Colonic mucosa (tissue), 4 donors: ENCODE measurements around the gene FBXO24. TPM values are rescaled to one million over a fixed set of nuclear protein-coding genes. Genes with fewer than 3 reads are reported as not detected.

Experiments
- DNase-seq: peaks from one replicate; pipeline ENCODE4 v3.0.0-alpha.2; 2020
- H3K27ac ChIP-seq: fragments of 200-600 bp; one replicate; pipeline ENCODE4 v1.8.0; 2021
- H3K27me3 ChIP-seq: fragments of 200-600 bp; one replicate; pipeline ENCODE4 v1.8.0; 2021
- H3K36me3 ChIP-seq: fragments of 200-600 bp; one replicate; pipeline ENCODE4 v1.8.0; 2021
- H3K4me1 ChIP-seq: fragments of 200-600 bp; one replicate; pipeline ENCODE4 v1.8.0; 2021; ENCODE audit warnings: mild to moderate bottlenecking
- H3K4me3 ChIP-seq: fragments of 200-600 bp; one replicate; pipeline ENCODE4 v1.8.0; 2021
- H3K9ac ChIP-seq, 2 donors: one replicate each; pipeline ENCODE4 v1.7.0; 2013; ENCODE audit warnings: control low read depth in 2 of 2, low read depth in 2 of 2, low read length in 2 of 2
- H3K9me3 ChIP-seq: fragments of 200-600 bp; one replicate; pipeline ENCODE4 v1.8.0; 2021
- CTCF ChIP-seq: fragments of 200-600 bp; IDR thresholded peaks from one replicate; pipeline ENCODE4 v1.8.0; 2022; ENCODE audit warnings: antibody characterized with exemption, mild to moderate bottlenecking
- intact Hi-C: fragments of 100-400 bp; cut with DNase I; formaldehyde crosslinking; loops from one replicate; pipeline ENCODE4 v1.14.1; 2022
- total RNA-seq, 2 donors: library from RNA; stranded (reverse); fragmentation: NEBNext Ultra II Directional in 1 of 2; extraction: Animal tissue kit (Norgen Biotek cat#: 25700) in 1 of 2; gene quantifications; one replicate each; pipeline ENCODE4 v1.2.1, GENCODE V29; 2021
- donor health status: healthy.
- donor health status: DM: no; HTN: no; CAD: no.
- donor health status: DM: no; HTN: no; CAD: no.

Gene FBXO24
- total RNA-seq, 2 donors from 2014 or later, result 0.21 to 1.8 TPM

- Histone ChIP-seq H3K36me3 (no peaks in the 10 kb centered on the region), H3K4me1 (peaks cover 5% of the 10 kb centered on the region), H3K9me3 (no peaks in the 10 kb centered on the region), H3K4me3 (peak overlapping the region; percentile 83), H3K27ac (peak overlapping the region; percentile 65), H3K27me3 (no peaks in the 10 kb centered on the region), H3K9ac (peak overlapping the region; percentile 53 to 55)
- intact Hi-C loops, result loop anchor here (10.0 kb wide), 1 partner anchor 71 kb away; the partner anchor contains the start of gene GNB2
- DNase-seq, result peak; percentile 27
- no peak for TF ChIP-seq CTCF
Observed at GRCh38 chr7:100603726-100604027, 17.5 kb downstream of the FBXO24 start.

DNA sequence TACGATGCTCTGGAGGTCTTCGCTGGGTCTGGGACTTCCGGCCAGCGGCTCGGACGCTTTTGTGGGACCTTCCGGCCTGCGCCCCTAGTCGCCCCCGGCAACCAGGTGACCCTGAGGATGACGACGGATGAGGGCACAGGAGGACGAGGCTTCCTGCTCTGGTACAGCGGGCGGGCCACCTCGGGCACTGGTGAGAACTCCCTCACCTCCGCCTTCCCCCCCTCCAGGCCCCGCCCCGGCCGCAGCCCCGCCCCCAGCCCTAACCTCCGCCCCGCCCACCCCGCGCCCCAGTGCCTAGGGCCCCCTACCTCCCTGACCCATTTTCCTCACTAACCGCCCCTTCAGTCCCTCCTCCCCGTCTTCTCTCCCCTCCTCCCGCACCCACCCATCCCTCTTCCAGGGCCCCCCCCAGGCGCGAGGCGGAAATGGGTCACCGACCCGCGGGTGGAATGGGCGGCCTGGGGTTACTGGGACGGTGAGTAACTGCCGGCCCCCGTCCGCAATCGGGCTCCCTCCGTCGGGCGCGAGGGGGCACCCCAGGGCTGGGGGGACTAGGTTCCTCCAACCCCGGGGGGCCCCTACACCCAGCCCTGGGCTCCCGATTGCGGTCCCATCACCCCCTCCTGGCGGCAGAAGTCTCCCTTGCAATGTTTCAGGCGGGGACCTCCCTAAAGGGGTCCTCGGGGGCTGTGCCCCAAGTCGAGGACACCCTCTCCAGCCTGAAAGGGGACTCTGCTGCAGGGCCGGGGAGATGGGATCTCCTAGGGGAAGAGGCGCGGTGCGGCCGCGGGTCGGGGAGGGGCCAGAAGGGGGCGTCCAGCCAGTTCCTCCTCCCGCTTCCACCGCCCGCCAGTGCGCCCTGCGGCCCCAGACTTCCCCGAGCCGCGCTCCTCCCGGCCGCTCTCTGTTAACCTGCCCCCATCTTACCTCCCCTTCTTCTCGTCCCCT, 18.2 kb downstream of the FBXO24 start:
- peaks cover 5% of the 10 kb centered on the region for H3K4me1 ChIP-seq
- no peaks in the 10 kb centered on the region for H3K9me3 ChIP-seq
- peak overlapping the region; percentile 83 for H3K4me3 ChIP-seq
- no peaks in the 10 kb centered on the region for H3K27me3 ChIP-seq
- DNase-seq, result peak; percentile 77
- intact Hi-C loops, result loop anchor here (10.0 kb wide), 1 partner anchor 70 kb away; the partner anchor contains the start of gene GNB2
- H3K9ac ChIP-seq, result peak overlapping the region; percentile 55 to 76
- peak overlapping the region; percentile 65 for H3K27ac ChIP-seq
- TF ChIP-seq CTCF, result peak; percentile 32
- H3K36me3 ChIP-seq, result no peaks in the 10 kb centered on the region

DNA sequence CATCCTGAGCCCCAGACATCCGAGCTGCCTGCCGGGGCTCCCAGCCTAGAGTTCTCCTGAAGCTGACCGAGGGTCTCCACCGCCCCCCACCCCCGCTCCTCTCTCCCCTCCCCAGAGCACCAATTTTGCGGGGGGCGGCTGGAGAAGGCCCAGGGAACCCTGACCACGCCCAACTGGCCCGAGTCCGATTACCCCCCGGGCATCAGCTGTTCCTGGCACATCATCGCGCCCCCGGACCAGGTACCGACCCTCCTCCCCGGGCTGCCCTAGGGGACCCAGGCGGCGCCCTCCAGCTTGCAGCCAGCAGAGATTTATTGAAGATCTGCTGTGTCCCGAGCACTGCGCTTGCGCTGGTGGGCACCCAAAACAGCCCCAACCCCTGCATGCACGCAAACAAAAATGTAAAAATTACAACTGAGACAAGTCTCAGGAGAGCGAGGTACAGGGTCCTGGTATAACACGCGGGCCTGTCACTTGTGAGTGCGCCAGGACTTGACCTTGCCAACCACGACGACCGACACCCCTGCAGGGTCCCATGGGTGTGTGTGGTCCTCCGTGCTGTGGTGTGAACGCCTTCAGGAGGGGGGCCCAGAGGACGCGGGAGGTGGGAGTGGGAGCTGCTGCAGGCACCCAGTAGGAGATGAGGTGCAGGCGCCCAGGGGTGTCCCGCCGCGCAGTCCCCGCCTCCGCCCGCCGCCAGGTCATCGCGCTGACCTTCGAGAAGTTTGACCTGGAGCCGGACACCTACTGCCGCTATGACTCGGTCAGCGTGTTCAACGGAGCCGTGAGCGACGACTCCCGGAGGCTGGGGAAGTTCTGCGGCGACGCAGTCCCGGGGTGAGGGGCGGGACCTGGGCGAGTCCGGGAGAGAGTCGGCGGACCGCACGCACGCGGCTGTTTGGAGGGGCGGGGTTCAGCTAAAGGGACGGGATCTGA, 19.1 kb downstream of the FBXO24 start:
- H3K27ac ChIP-seq, result peak overlapping the region; percentile 65
- peak overlapping the region; percentile 47 to 55 for H3K9ac ChIP-seq
- H3K9me3 ChIP-seq, result no peaks in the 10 kb centered on the region
- peak; percentile 68 for DNase-seq
- H3K4me1 ChIP-seq, result peaks cover 5% of the 10 kb centered on the region
- H3K4me3 ChIP-seq, result peak overlapping the region; percentile 83
- no peaks in the 10 kb centered on the region for H3K36me3 ChIP-seq
- no peak for TF ChIP-seq CTCF
- no peaks in the 10 kb centered on the region for H3K27me3 ChIP-seq
- intact Hi-C loops, result loop anchor here (10.0 kb wide), 1 partner anchor 70 kb away; the partner anchor contains the start of gene GNB2

DNA sequence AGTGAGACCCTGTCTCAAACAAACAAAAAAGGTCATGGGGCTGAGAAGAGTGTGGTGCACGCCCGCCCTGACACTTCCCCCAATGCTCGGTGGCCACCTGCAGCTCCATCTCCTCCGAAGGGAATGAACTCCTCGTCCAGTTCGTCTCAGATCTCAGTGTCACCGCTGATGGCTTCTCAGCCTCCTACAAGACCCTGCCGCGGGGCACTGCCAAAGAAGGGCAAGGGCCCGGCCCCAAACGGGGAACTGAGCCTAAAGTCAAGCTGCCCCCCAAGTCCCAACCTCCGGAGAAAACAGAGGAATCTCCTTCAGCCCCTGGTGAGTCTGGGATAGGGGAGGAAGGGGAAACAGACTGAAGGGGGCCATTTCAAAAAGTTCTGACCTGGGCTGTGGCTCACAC, 20.2 kb downstream of the FBXO24 start:
- no peaks in the 10 kb centered on the region for H3K27me3 ChIP-seq
- DNase-seq, result no peak
- H3K9ac ChIP-seq, result no peak overlapping the region
- H3K36me3 ChIP-seq, result no peaks in the 10 kb centered on the region
- H3K4me3 ChIP-seq, result no peak overlapping the region
- intact Hi-C loops, result loop anchor here (10.0 kb wide), 1 partner anchor 68 kb away; the partner anchor contains the start of gene GNB2
- H3K27ac ChIP-seq, result no peak overlapping the region
- H3K9me3 ChIP-seq, result no peaks in the 10 kb centered on the region
- H3K4me1 ChIP-seq, result peaks cover 5% of the 10 kb centered on the region
- TF ChIP-seq CTCF, result no peak

DNA sequence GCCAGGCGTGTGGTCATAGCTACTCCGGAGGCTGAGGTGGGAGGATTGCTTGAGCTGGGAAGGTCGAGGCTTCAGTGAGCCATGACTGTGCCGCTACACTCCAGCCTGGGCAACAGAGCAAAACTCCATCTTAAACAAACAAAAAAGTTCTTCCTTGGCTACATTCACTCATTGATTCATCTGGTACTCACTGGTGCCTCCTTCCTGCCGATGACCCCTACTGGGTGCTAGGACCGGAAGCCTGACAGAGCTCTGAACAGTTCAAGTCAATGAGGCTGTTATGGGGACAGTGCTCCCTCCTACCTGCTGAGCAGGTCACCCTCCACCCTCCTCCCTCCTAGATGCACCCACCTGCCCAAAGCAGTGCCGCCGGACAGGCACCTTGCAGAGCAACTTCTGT, 21.0 kb downstream of the FBXO24 start:
- no peaks in the 10 kb centered on the region for H3K9me3 ChIP-seq
- no peak for DNase-seq
- H3K4me3 ChIP-seq, result no peak overlapping the region
- H3K27me3 ChIP-seq, result no peaks in the 10 kb centered on the region
- no peak overlapping the region for H3K27ac ChIP-seq
- H3K4me1 ChIP-seq, result peaks cover 5% of the 10 kb centered on the region
- H3K9ac ChIP-seq, result no peak overlapping the region
- TF ChIP-seq CTCF, result no peak
- intact Hi-C loops, result loop anchor here (10.0 kb wide), 1 partner anchor 68 kb away; the partner anchor contains the start of gene GNB2
- H3K36me3 ChIP-seq, result no peaks in the 10 kb centered on the region
